Skin epidermis (tissue), 12 donors: ENCODE results near the gene MOG.

Source experiments
- H3K27ac ChIP-seq, 21 experiments: fragments of 200-600 bp; sonication (generic) in 11 of 21; one replicate each; pipeline ENCODE4 v1.5.0; 2020; ENCODE audit warnings: mild to moderate bottlenecking in 3 of 21, inconsistent platforms in 2 of 21, moderate library complexity in 2 of 21
- H3K4me3 ChIP-seq, 7 experiments: fragments of 200-600 bp; sonication (generic) in 2 of 7; one replicate each; pipeline ENCODE4 v1.5.0; 2020; ENCODE audit warnings: inconsistent platforms in 2 of 7, mild to moderate bottlenecking in 2 of 7, moderate library complexity in 1 of 7

MOG gene

GRCh38 chr6:29720863-29721262 lies 64.0 kb downstream of the MOG start:
- no peak overlapping the region for H3K27ac ChIP-seq
- no peak overlapping the region for H3K4me3 ChIP-seq
